ENCODE data around the gene NPLOC4. TPM values are rescaled to one million over a fixed set of nuclear protein-coding genes. Genes with fewer than 3 reads are reported as not detected.

NPLOC4 gene
- total and polyA plus RNA-seq, 9 of the 15 experiments (the other 6 are each of a cell fraction or from before 2014, with no cell fraction given): 1.5 to 116 (median 64.5) TPM

GRCh38 chr17:81665205-81666091, 28.5 kb upstream of the NPLOC4 start (continued):
- TF ChIP-seq ZNF609 (CRISPR knock-in tag; IDR thresholded peaks at IDR 0.05; ENCODE audit: borderline replicate concordance) (no peak), CAMTA2 (CRISPR knock-in tag; conservative IDR thresholded peaks at IDR 0.05) (0 out of 2 replicates have a peak, but pooled peaks have one; percentile 59), ZSCAN29 (IDR thresholded peaks at IDR 0.05) (0 out of 2 replicates have a peak, but pooled peaks have one; percentile 9), ZNF511 (CRISPR knock-in tag; IDR thresholded peaks at IDR 0.05) (peak; percentile 52; the same call in 1 of the 2 replicates), SNRNP70 (optimal IDR thresholded peaks at IDR 0.05; ENCODE audit: low read depth, low read length) (no peak), ZNF583 (CRISPR knock-in tag; IDR thresholded peaks at IDR 0.05) (peak; percentile 95), BRF2 (IDR thresholded peaks at IDR 0.05; ENCODE audit: borderline replicate concordance, insufficient read depth, insufficient read length) (no peak), SAFB2 (IDR thresholded peaks at IDR 0.05; ENCODE audit: borderline replicate concordance, low read depth, low read length, severe bottlenecking) (no peak), KLF16 (IDR thresholded peaks at IDR 0.05) (no peak), KLF13 (tag; IDR thresholded peaks at IDR 0.05; ENCODE audit: borderline replicate concordance, low read depth) (peak; percentile 85; the same call in 1 of the 2 replicates), HDAC2 (IDR thresholded peaks at IDR 0.05) (0 out of 2 replicates have a peak, but pooled peaks have one; percentile 36), NKRF (IDR thresholded peaks at IDR 0.05; ENCODE audit: borderline replicate concordance) (no peak), ETV5 (CRISPR knock-in tag; IDR thresholded peaks at IDR 0.05; ENCODE audit: low read depth) (no peak), JUN (IDR thresholded peaks at IDR 0.05; ENCODE audit: borderline replicate concordance, low read depth, low read length) (0 out of 2 replicates have a peak, but pooled peaks have one; percentile 29), JUN (CRISPR knock-in tag; IDR thresholded peaks at IDR 0.05; ENCODE audit: borderline replicate concordance) (no peak), MEF2D (tag; conservative IDR thresholded peaks at IDR 0.05; ENCODE audit: low read depth) (peak; percentile 73)

Measured in K562 (cell line).